ENCODE results near the gene SECISBP2. TPM values are rescaled to one million over a fixed set of nuclear protein-coding genes. Genes with fewer than 3 reads are reported as not detected.

SECISBP2 gene
- polyA plus RNA-seq, 1 donor (not counting 4 experiments of a cell fraction or from before 2014, with no cell fraction given), result 24.3 TPM

DNA sequence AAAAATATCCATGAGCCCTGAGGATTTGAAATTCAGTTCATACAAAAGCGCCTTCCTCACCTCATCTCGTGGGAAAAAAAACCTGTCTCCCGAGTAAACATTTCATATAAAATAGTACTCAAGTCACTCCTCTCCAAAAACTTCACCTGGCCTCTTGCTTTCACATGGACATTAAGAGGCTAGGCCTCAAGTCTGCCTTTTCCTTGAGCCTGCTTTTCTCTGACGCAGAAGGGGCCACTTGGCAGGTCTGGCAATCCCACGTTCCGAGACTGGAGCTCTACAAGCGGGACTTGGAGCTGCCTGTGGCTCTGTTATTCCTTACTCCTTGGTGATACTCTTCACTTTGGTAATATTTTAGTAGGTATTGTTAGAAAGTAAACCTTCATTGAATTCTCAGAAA, 34.2 kb upstream of the SECISBP2 start:
- no peaks in the 10 kb centered on the region for H3K27me3 ChIP-seq (ENCODE audit: control insufficient read depth, extremely low read depth, insufficient read depth, low read length)
- dilution Hi-C loops (cut with MboI; ENCODE audit: extremely low pct_ligation_motif_present, low sequenced_read_pairs), result no loop called here
- no peak overlapping the region for H2AFZ ChIP-seq (ENCODE audit: control insufficient read depth, low read length)
- H3K4me1 ChIP-seq (ENCODE audit: control insufficient read depth, extremely low read depth, insufficient read depth, low read length), result no peaks in the 10 kb centered on the region
- H3K27ac ChIP-seq (ENCODE audit: control insufficient read depth, insufficient read depth, low read length), result no peak overlapping the region
- no peaks in the 10 kb centered on the region for H4K20me1 ChIP-seq (ENCODE audit: control insufficient read depth, extremely low read depth, insufficient read depth, low read length)
- H3K79me2 ChIP-seq (ENCODE audit: control insufficient read depth, insufficient read depth, low read length), result no peaks in the 10 kb centered on the region
- H3K36me3 ChIP-seq (ENCODE audit: control insufficient read depth in 2 of 2, extremely low read depth in 1 of 2, insufficient read depth in 2 of 2, low read length in 2 of 2), result no peaks in the 10 kb centered on the region
- DNase-seq (ENCODE audit: low read depth, low spot score), result no peak
- no peak overlapping the region for H3K4me2 ChIP-seq (ENCODE audit: control insufficient read depth, extremely low read depth, insufficient read depth, low read depth, low read length)
- no peak for FAIRE-seq
- H3K9ac ChIP-seq (ENCODE audit: control insufficient read depth, extremely low read depth, insufficient read depth, low read length), result no peak overlapping the region
- no peaks in the 10 kb centered on the region for H3K9me3 ChIP-seq (ENCODE audit: control insufficient read depth, low read depth, low read length)
- H3K4me3 ChIP-seq (ENCODE audit: control insufficient read depth in 2 of 3, extremely low read depth in 1 of 3, insufficient read depth in 2 of 3, low read depth in 1 of 3, low read length in 3 of 3), result no peak overlapping the region
- no peaks in the 10 kb centered on the region for H3K9me1 ChIP-seq (ENCODE audit: control insufficient read depth, extremely low read depth, insufficient read depth, low read length)
- TF ChIP-seq EZH2 (IDR thresholded peaks at IDR 0.05; ENCODE audit: low read length) (no peak), CTCF (optimal IDR thresholded peaks at IDR 0.05 in 1 of 3, IDR thresholded peaks at IDR 0.05 in 1 of 3, conservative IDR thresholded peaks at IDR 0.05 in 1 of 3; ENCODE audit: extremely low read depth in 1 of 3, insufficient read depth in 2 of 3, low read length in 3 of 3) (no peak)

GRCh38 chr9:89291741-89292140, 26.6 kb upstream of the SECISBP2 start:
- Histone ChIP-seq H3K4me1 (ENCODE audit: control insufficient read depth, extremely low read depth, insufficient read depth, low read length) (no peaks in the 10 kb centered on the region), H3K9ac (ENCODE audit: control insufficient read depth, extremely low read depth, insufficient read depth, low read length) (no peak overlapping the region), H2AFZ (ENCODE audit: control insufficient read depth, low read length) (no peak overlapping the region), H3K27ac (ENCODE audit: control insufficient read depth, insufficient read depth, low read length) (no peak overlapping the region), H3K4me2 (ENCODE audit: control insufficient read depth, extremely low read depth, insufficient read depth, low read depth, low read length) (no peak overlapping the region), H3K79me2 (ENCODE audit: control insufficient read depth, insufficient read depth, low read length) (no peaks in the 10 kb centered on the region), H3K9me3 (ENCODE audit: control insufficient read depth, low read depth, low read length) (no peaks in the 10 kb centered on the region), H3K36me3 (ENCODE audit: control insufficient read depth in 2 of 2, extremely low read depth in 1 of 2, insufficient read depth in 2 of 2, low read length in 2 of 2) (no peaks in the 10 kb centered on the region), H3K4me3 (ENCODE audit: control insufficient read depth in 2 of 3, extremely low read depth in 1 of 3, insufficient read depth in 2 of 3, low read depth in 1 of 3, low read length in 3 of 3) (no peak overlapping the region), H3K9me1 (ENCODE audit: control insufficient read depth, extremely low read depth, insufficient read depth, low read length) (no peaks in the 10 kb centered on the region), H4K20me1 (ENCODE audit: control insufficient read depth, extremely low read depth, insufficient read depth, low read length) (no peaks in the 10 kb centered on the region), H3K27me3 (ENCODE audit: control insufficient read depth, extremely low read depth, insufficient read depth, low read length) (no peaks in the 10 kb centered on the region)
- TF ChIP-seq CTCF (optimal IDR thresholded peaks at IDR 0.05 in 1 of 3, IDR thresholded peaks at IDR 0.05 in 1 of 3, conservative IDR thresholded peaks at IDR 0.05 in 1 of 3; ENCODE audit: extremely low read depth in 1 of 3, insufficient read depth in 2 of 3, low read length in 3 of 3) (no peak), EZH2 (IDR thresholded peaks at IDR 0.05; ENCODE audit: low read length) (no peak)
- DNase-seq (ENCODE audit: low read depth, low spot score), result no peak
- FAIRE-seq, result no peak
- dilution Hi-C loops (cut with MboI; ENCODE audit: extremely low pct_ligation_motif_present, low sequenced_read_pairs), result no loop called here
